Gastroesophageal sphincter (tissue), 4 donors: ENCODE measurements around the gene GDA. TPM values are rescaled to one million over a fixed set of nuclear protein-coding genes. Genes with fewer than 3 reads are reported as not detected.

ENCODE experiments used
- ATAC-seq: fragments of 150-250 bp; one replicate; pipeline ENCODE4 v1.9.1; 2016; ENCODE audit warnings: mild to moderate bottlenecking, moderate library complexity
- H3K27ac ChIP-seq, 4 donors: fragments of 200-600 bp; sonication (generic) in 3 of 4; 1 replicate in 3 of 4; 2 replicates in 1 of 4; pipeline ENCODE4 v1.5.1; 2016 to 2019
- H3K27me3 ChIP-seq: fragments of 200-600 bp; sonication (generic); one replicate; pipeline ENCODE4 v1.5.1; 2019
- H3K36me3 ChIP-seq, 2 donors: fragments of 200-600 bp; sonication (generic); one replicate each; pipeline ENCODE4 v1.5.1; 2019; ENCODE audit warnings: control low read depth in 1 of 2
- H3K4me1 ChIP-seq, 3 donors: fragments of 200-600 bp; sonication (generic); 1 replicate in 2 of 3; 2 replicates in 1 of 3; pipeline ENCODE4 v1.5.1; 2016 to 2019; ENCODE audit warnings: control low read depth in 2 of 3
- H3K4me3 ChIP-seq, 2 donors: fragments of 200-600 bp; sonication (generic); one replicate each; pipeline ENCODE4 v1.5.1; 2019; ENCODE audit warnings: mild to moderate bottlenecking in 1 of 2, moderate library complexity in 1 of 2
- H3K9me3 ChIP-seq, 3 donors: fragments of 200-600 bp; sonication (generic); one replicate each; pipeline ENCODE4 v1.5.1; 2017 to 2019; ENCODE audit warnings: control low read depth in 2 of 3
- EP300 ChIP-seq: sonication (generic); formaldehyde crosslinking; IDR thresholded peaks from one replicate; pipeline ENCODE4 v1.6.1; 2017; ENCODE audit warnings: antibody characterized with exemption, mild to moderate bottlenecking
- POLR2A ChIP-seq, 2 donors: fragments of 450-650 bp; IDR thresholded peaks; one replicate each; pipeline ENCODE4 v1.6.1; 2017; ENCODE audit warnings: antibody characterized with exemption in 2 of 2, mild to moderate bottlenecking in 2 of 2, moderate library complexity in 1 of 2
- POLR2AphosphoS5 ChIP-seq: sonication (generic); formaldehyde crosslinking; IDR thresholded peaks from one replicate; pipeline ENCODE4 v1.6.1; 2017; ENCODE audit warnings: antibody characterized with exemption
- WGBS, 2 donors: methylation state at CpG; one replicate each; pipeline ENCODE4 v1.1.5; 2018; ENCODE audit warnings: low coverage in 1 of 2; 5-methylcytosine and 5-hydroxymethylcytosine counted together
- total RNA-seq, 4 donors: library from RNA; depleted of rRNA; stranded (reverse); fragments of >200 nt; gene quantifications; one replicate each; pipeline ENCODE4 v1.1.0, GENCODE V29; 2016
- TF ChIP-seq, protein P1 (sequence below), 4 experiments: fragments of 200-600 bp in 2 of 4; fragments of 450-650 bp in 2 of 4; sonication (generic) in 1 of 4; IDR thresholded peaks; one replicate each; pipeline ENCODE4 v1.5.1; 2017 to 2019; ENCODE audit warnings: antibody characterized with exemption in 4 of 4, mild to moderate bottlenecking in 2 of 4, moderate library complexity in 2 of 4

The GDA gene
- total RNA-seq, 4 donors from 2014 or later, result not detected

DNA sequence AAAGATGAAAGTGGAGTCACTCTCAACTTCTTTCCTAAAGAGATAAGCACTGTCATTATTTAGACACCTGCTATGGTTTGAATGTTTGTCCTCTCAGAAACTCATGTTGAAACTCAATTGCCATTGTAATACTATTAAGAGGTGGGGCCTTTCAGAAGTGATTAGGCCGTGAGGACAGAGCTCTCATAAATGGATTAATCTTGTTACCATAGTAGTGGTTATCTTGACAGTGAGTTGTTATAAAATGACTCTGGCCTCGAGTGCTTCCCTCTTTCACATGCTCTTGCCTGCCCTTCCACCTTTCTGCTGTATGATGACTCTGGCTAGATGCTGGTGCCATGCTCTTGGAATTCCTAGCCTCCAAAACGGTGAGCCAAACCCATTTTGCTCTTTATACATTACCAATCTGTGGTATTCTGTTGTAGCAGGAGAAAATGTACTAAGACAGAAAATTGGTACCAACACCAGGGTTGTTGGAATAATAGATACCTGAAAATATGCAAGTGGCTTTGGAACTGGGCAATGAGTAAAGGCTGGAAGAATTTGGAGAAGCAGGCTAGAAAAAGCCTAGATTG lies 38.0 kb downstream of the GDA start:
- Histone ChIP-seq H3K4me1 (no peaks in the 10 kb centered on the region), H3K27ac (no peak overlapping the region), H3K27me3 (no peaks in the 10 kb centered on the region), H3K9me3 (peaks cover 0 to 16% (median 0%) of the 10 kb centered on the region in 3 donors), H3K4me3 (no peak overlapping the region), H3K36me3 (no peaks in the 10 kb centered on the region)
- 21 to 61% methylated on average over 2 to 3 of the region's 3 CpGs for WGBS, 2 donors
- TF ChIP-seq EP300 (no peak), POLR2AphosphoS5 (no peak), POLR2A (IDR thresholded peaks at IDR 0.05) (no peak)
- TF ChIP-seq, protein P1, sequence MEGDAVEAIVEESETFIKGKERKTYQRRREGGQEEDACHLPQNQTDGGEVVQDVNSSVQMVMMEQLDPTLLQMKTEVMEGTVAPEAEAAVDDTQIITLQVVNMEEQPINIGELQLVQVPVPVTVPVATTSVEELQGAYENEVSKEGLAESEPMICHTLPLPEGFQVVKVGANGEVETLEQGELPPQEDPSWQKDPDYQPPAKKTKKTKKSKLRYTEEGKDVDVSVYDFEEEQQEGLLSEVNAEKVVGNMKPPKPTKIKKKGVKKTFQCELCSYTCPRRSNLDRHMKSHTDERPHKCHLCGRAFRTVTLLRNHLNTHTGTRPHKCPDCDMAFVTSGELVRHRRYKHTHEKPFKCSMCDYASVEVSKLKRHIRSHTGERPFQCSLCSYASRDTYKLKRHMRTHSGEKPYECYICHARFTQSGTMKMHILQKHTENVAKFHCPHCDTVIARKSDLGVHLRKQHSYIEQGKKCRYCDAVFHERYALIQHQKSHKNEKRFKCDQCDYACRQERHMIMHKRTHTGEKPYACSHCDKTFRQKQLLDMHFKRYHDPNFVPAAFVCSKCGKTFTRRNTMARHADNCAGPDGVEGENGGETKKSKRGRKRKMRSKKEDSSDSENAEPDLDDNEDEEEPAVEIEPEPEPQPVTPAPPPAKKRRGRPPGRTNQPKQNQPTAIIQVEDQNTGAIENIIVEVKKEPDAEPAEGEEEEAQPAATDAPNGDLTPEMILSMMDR (IDR thresholded peaks at IDR 0.05), result no peak
- no peak for ATAC-seq

DNA sequence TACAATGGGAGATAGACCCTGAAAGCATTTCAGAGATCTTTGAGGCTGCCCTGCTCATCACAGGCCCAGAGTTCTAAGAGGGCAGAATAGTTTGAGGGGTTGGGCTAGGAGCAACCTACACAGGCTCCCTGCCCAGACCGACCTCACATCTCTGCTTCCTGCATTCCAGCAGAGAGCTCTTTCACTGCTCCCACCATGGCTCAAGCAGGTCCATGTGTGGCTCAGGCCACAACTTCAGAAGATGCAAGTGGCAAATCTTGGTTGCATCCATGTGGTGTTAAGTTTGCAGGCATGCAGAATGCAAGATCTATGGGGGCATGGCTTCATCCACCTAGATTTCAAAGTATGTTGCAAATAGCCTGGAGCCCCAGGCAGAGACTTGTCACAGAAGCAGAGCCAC lies 39.0 kb downstream of the GDA start:
- H3K27me3 ChIP-seq, result no peaks in the 10 kb centered on the region
- no peak for TF ChIP-seq EP300
- no peak for ATAC-seq
- WGBS, 2 donors, result 80% methylated on average over 1 of the region's 1 CpG; no CpG with 5 or more reads in 1 of the 2 donors
- H3K36me3 ChIP-seq, result no peaks in the 10 kb centered on the region
- no peaks in the 10 kb centered on the region for H3K4me1 ChIP-seq
- no peak overlapping the region for H3K27ac ChIP-seq
- H3K4me3 ChIP-seq, result no peak overlapping the region
- peaks cover 0 to 15% (median 0%) of the 10 kb centered on the region in 3 donors for H3K9me3 ChIP-seq

DNA sequence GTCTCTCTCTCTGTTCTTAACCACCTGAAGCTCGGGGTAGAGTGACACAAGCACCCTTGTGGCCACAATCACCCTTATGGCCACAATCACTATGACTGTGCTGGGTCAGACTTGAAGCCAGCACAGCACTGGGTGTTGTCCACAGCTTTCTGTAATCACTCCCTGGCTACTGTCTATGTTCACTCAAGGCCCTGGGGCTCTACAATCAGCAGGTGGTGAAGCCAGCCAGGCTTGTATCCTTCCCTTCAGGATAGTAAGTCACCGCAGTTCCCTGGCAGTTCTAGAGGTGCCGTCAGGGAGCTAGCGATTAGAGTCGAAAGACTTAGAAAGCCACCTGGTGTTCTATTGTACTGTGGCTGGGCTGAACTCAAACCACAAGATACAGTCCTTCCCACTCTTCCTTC lies 44.2 kb downstream of the GDA start:
- H3K9me3 ChIP-seq, result peaks cover 0 to 4% (median 0%) of the 10 kb centered on the region in 3 donors
- no peak overlapping the region for H3K27ac ChIP-seq
- ATAC-seq, result no peak
- H3K27me3 ChIP-seq, result no peaks in the 10 kb centered on the region
- H3K36me3 ChIP-seq, result no peaks in the 10 kb centered on the region
- H3K4me1 ChIP-seq, result no peaks in the 10 kb centered on the region
- no peak overlapping the region for H3K4me3 ChIP-seq
- WGBS, 2 donors, result 38 to 50% methylated on average over 1 of the region's 5 CpGs
- TF ChIP-seq POLR2AphosphoS5 (no peak), EP300 (no peak), POLR2A (IDR thresholded peaks at IDR 0.05) (no peak)
- TF ChIP-seq, protein P1 (IDR thresholded peaks at IDR 0.05), result no peak

DNA sequence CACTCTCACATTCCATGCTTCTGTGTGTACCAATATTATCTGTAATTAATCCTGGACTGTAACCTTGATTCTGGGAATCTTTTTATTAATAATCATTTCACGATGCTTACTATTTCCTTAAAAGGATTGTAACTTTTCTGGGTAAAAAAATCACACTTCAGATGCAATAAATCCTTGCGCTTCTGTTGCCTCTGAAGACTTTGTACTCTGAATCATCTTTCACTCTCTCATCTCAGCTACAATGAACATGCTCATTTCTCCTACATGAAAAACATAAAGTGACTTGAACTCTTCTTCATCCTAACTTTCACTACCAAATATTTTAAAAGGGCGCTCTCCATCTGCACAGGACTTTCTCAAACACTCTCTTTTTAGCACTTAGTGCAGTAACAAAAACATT lies 50.0 kb downstream of the GDA start:
- no peak for ATAC-seq
- WGBS, 2 donors, result 40 to 52% methylated on average over 3 of the region's 3 CpGs
- H3K36me3 ChIP-seq, result no peaks in the 10 kb centered on the region

DNA sequence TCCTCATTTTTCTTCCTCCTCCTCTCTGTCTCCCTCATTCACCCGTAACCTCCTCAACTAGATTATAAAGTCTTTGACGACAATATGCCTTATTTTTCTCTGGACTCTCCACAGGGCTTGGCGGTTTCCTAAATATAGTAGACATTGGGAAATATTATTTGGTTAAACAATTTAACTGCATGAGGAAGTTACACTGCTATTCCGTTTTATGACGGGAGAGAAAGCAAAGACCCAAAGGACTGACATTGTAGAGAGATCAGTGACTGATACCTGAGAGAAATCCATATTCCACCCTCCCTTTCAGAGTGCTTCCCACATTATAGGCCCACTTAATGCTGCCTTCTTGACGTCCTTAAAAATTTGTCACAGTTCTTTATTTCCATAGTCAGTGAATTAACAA lies 51.2 kb downstream of the GDA start:
- 70 to 83% methylated on average over 5 to 6 of the region's 6 CpGs for WGBS, 2 donors
- H3K27me3 ChIP-seq, result no peaks in the 10 kb centered on the region
- no peaks in the 10 kb centered on the region for H3K4me1 ChIP-seq
- H3K4me3 ChIP-seq, result no peak overlapping the region
- no peak overlapping the region for H3K27ac ChIP-seq
- no peaks in the 10 kb centered on the region for H3K36me3 ChIP-seq
- no peaks in the 10 kb centered on the region for H3K9me3 ChIP-seq
- no peak for TF ChIP-seq EP300
- TF ChIP-seq, protein P1 (IDR thresholded peaks at IDR 0.05), result no peak
- TF ChIP-seq POLR2AphosphoS5, result no peak
- no peak for TF ChIP-seq POLR2A (IDR thresholded peaks at IDR 0.05)
- no peak for ATAC-seq

More for the DNA sequence above, 50.0 kb downstream of the GDA start:
- TF ChIP-seq POLR2A (IDR thresholded peaks at IDR 0.05) (no peak), POLR2AphosphoS5 (no peak), EP300 (no peak)
- TF ChIP-seq, protein P1 (IDR thresholded peaks at IDR 0.05), result no peak
- Histone ChIP-seq H3K4me1 (no peaks in the 10 kb centered on the region), H3K9me3 (no peaks in the 10 kb centered on the region), H3K27me3 (no peaks in the 10 kb centered on the region), H3K4me3 (no peak overlapping the region), H3K27ac (no peak overlapping the region)
